Neuronal stem cell (in vitro differentiated cells): ENCODE data around the gene UNKL.

ENCODE experiments used
- DNase-seq: peaks from one replicate; pipeline ENCODE4 v3.0.0-alpha.2; 2013; ENCODE audit warnings: low spot score
- H2AFZ ChIP-seq: one replicate; pipeline ENCODE4 v1.6.1; 2013; ENCODE audit warnings: mild to moderate bottlenecking, low read length, inconsistent platforms
- H2AK5ac ChIP-seq: 2 replicates; pipeline ENCODE4 v1.6.1; 2013; ENCODE audit warnings: low read depth, mild to moderate bottlenecking, inconsistent platforms, low read length, moderate library complexity, mixed read lengths
- H2BK120ac ChIP-seq: 2 replicates; pipeline ENCODE4 v1.6.1; 2013; ENCODE audit warnings: low read depth, mild to moderate bottlenecking, inconsistent platforms, low read length, moderate library complexity, mixed read lengths
- H2BK12ac ChIP-seq: one replicate; pipeline ENCODE4 v1.6.1; 2013; ENCODE audit warnings: low read length, inconsistent platforms
- H2BK15ac ChIP-seq: 2 replicates; pipeline ENCODE4 v1.6.1; 2013; ENCODE audit warnings: mild to moderate bottlenecking, low read length, inconsistent platforms, mixed read lengths
- H2BK5ac ChIP-seq: one replicate; pipeline ENCODE4 v1.6.1; 2013; ENCODE audit warnings: inconsistent platforms, mild to moderate bottlenecking, low read length, moderate library complexity
- H3K14ac ChIP-seq: one replicate; pipeline ENCODE4 v1.6.1; 2013; ENCODE audit warnings: low read length, inconsistent platforms
- H3K18ac ChIP-seq: 2 replicates; pipeline ENCODE4 v1.6.1; 2013; ENCODE audit warnings: low read length, inconsistent platforms
- H3K23ac ChIP-seq: 2 replicates; pipeline ENCODE4 v1.6.1; 2013; ENCODE audit warnings: low read depth, mild to moderate bottlenecking, mixed read lengths, low read length, inconsistent platforms; ENCODE audit not compliant: poor library complexity
- H3K27ac ChIP-seq: replicated peaks from 3 replicates; pipeline ENCODE4 v1.5.1; 2013; ENCODE audit warnings: low read length, inconsistent platforms
- H3K27me3 ChIP-seq, 3 experiments: 2 replicates each; pipeline ENCODE4 v1.6.1; 2013; ENCODE audit warnings: low read length in 3 of 3, mild to moderate bottlenecking in 2 of 3, inconsistent platforms in 1 of 3, low read depth in 1 of 3, mixed read lengths in 1 of 3, moderate library complexity in 1 of 3; ENCODE audit not compliant: control insufficient read depth in 3 of 3, insufficient read depth in 3 of 3
- H3K36me3 ChIP-seq, 2 donors: replicated peaks in 1 of 2; 2 replicates each; pipeline ENCODE4 v1.6.1; 2013; ENCODE audit warnings: low read length in 2 of 2; ENCODE audit not compliant: control insufficient read depth in 2 of 2, insufficient read depth in 2 of 2
- H3K4ac ChIP-seq: 2 replicates; pipeline ENCODE4 v1.6.1; 2013; ENCODE audit warnings: inconsistent platforms, mild to moderate bottlenecking, low read length, moderate library complexity
- H3K4me1 ChIP-seq, 2 donors: 1 replicate in 1 of 2; 2 replicates in 1 of 2; pipeline ENCODE4 v1.6.1; 2013; ENCODE audit warnings: low read length in 2 of 2, low read depth in 1 of 2; ENCODE audit not compliant: control insufficient read depth in 2 of 2, insufficient read depth in 1 of 2
- H3K4me2 ChIP-seq: one replicate; pipeline ENCODE4 v1.6.1; 2013; ENCODE audit warnings: mild to moderate bottlenecking, low read length, inconsistent platforms; ENCODE audit not compliant: insufficient read depth, poor library complexity, severe bottlenecking
- H3K4me3 ChIP-seq, 2 donors: 2 replicates each; pipeline ENCODE4 v1.5.1; 2013; ENCODE audit warnings: low read length in 2 of 2, mild to moderate bottlenecking in 2 of 2, inconsistent platforms in 1 of 2, moderate library complexity in 1 of 2
- H3K79me1 ChIP-seq: one replicate; pipeline ENCODE4 v1.6.1; 2013; ENCODE audit warnings: low read depth, mild to moderate bottlenecking, inconsistent platforms, low read length, moderate library complexity
- H3K9ac ChIP-seq: one replicate; pipeline ENCODE4 v1.6.1; 2013; ENCODE audit warnings: mild to moderate bottlenecking, low read depth, low read length, inconsistent platforms; ENCODE audit not compliant: poor library complexity
- H3K9me3 ChIP-seq, 2 donors: replicated peaks in 1 of 2; 2 replicates each; pipeline versions ENCODE3 to v1.6.1; 2013; ENCODE audit warnings: low read length in 2 of 2, mild to moderate bottlenecking in 2 of 2, inconsistent platforms in 1 of 2, low read depth in 1 of 2, mixed read lengths in 1 of 2, moderate library complexity in 1 of 2; ENCODE audit not compliant: control insufficient read depth in 2 of 2, insufficient read depth in 1 of 2
- H4K8ac ChIP-seq: one replicate; pipeline ENCODE4 v1.6.1; 2013; ENCODE audit warnings: low read depth, mild to moderate bottlenecking, inconsistent platforms, low read length, moderate library complexity
- H4K91ac ChIP-seq: one replicate; pipeline ENCODE4 v1.6.1; 2013; ENCODE audit warnings: low read length, low read depth, mild to moderate bottlenecking, inconsistent platforms; ENCODE audit not compliant: poor library complexity
- WGBS, 2 donors: extraction: QIAGEN DNeasy Blood & Tissue Kit; methylation state at CpG; one replicate each; pipeline ENCODE4 v1.1.7; 2013; ENCODE audit warnings: missing lambda C conversion rate in 2 of 2, mixed read lengths in 1 of 2; ENCODE audit not compliant: insufficient read length in 2 of 2, insufficient replicate concordance in 1 of 2; ENCODE audit errors: extremely low coverage in 2 of 2; 5-methylcytosine and 5-hydroxymethylcytosine counted together

Gene UNKL

DNA sequence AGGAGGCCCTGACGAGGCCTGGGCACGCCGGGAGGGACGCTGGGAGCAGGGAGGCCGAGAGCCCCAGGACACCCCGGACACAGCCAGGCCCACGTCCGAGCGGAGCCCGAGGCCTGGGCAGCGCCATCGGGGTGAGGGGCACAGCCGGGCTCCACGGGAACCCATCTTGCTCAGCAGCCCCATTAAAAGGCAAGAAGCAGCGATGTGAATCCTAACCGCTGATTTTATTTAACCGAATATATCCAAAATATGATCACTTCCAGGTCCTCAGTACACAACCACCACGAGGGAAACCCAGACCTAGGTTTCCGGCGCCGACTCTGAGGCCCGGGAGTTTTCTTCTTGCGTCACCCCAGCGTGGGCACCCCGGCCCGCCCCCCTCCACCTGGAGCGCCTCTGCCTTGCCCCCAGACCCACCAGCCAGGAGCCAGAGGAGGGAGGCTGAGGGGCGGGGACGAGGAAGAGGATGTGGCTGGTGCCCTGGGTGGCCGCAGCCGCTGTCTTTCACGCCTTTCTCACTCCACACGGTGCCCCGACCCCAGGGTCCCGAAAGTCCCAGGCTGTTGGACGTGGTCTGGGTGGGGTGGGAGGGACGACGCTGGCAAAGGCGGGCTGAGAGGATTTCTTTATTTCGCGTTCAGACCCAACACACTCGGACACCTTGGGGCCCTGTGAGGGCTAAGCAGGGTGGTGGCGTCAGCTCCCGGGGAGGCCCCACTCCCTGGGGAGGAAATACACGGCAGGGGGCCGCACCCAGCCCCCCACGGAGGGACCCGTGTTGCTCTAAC is 30.4 kb upstream of the UNKL start:
- no peak overlapping the region for H3K4me3 ChIP-seq
- H3K27ac ChIP-seq: no peak overlapping the region
- H2BK120ac ChIP-seq: no peak overlapping the region
- no peak overlapping the region for H3K4ac ChIP-seq
- no peaks in the 10 kb centered on the region for H3K27me3 ChIP-seq
- no peak overlapping the region for H3K18ac ChIP-seq
- no peaks in the 10 kb centered on the region for H3K4me1 ChIP-seq
- H3K36me3 ChIP-seq: peaks cover 6 to 33% of the 10 kb centered on the region in 2 donors
- no peak overlapping the region for H4K8ac ChIP-seq
- H2BK12ac ChIP-seq: no peak overlapping the region
- no peak overlapping the region for H4K91ac ChIP-seq
- no peaks in the 10 kb centered on the region for H3K9me3 ChIP-seq
- WGBS, 2 donors: no CpG with 5 or more reads among the region's 48 CpGs
- H3K9ac ChIP-seq: no peak overlapping the region
- no peak overlapping the region for H2BK15ac ChIP-seq
- no peak overlapping the region for H2AFZ ChIP-seq
- no peak overlapping the region for H3K4me2 ChIP-seq
- peak overlapping the region; percentile 37 for H2AK5ac ChIP-seq
- no peak overlapping the region for H3K23ac ChIP-seq
- H3K14ac ChIP-seq: no peak overlapping the region
- peaks cover 3% of the 10 kb centered on the region for H3K79me1 ChIP-seq
- no peak overlapping the region for H2BK5ac ChIP-seq
- no peak for DNase-seq

DNA sequence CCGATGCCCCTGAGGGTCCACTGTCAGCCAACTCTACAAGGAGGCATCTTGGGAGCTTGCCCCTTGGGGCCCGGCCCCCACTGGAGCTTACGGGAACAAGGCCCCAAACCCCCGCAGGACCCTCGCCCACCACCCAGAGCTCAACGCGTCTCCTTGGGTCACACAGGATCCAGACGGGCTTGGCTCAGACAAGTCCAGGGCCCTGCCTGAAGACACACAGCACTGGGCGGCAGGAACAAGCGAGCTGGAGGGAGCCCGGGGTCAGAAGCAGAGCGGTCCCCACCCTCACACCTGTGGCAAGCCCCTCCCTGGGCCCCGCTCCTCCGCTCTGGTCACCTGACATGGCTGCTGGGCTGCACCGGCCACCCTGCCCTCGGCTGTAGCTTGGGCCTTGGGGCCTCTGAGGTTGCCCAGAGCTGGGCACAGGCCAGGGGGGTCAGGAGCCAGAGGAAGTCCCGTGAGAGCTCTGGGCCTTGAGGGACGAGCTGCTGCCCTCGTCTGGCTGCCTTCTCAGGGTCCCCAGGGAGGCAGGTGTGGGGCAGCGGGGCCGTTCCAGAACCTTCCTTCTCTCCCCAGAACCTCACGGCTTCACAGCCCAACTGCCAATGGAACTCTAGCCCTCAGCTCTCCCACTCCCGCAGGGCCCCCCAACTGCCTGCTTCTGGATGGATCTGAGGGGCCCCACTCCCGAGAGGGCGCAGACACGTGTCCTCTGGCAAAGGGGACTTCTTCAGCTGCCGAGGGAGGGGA is 29.7 kb upstream of the UNKL start, which contains the start of gene CCDC154:
Gene CCDC154 (minus strand): TSS at position 577 of the 750 bp plus-strand sequence. CDS start 234 bp downstream, at position 343.
- no peak within 1 kb of the TSS for H2BK15ac ChIP-seq
- H3K36me3 ChIP-seq: peaks cover 3 to 26% of the 10 kb centered on the region in 2 donors
- no peaks in the 10 kb centered on the region for H3K9me3 ChIP-seq
- H4K8ac ChIP-seq: no peak within 1 kb of the TSS
- H3K27ac ChIP-seq: no peak within 1 kb of the TSS
- peak within 1 kb of the TSS; percentile 82 for H2BK5ac ChIP-seq
- no peak within 1 kb of the TSS for H2AFZ ChIP-seq
- peak within 1 kb of the TSS; percentile 27 for H3K18ac ChIP-seq
- H4K91ac ChIP-seq: no peak within 1 kb of the TSS
- peaks cover 3% of the 10 kb centered on the region for H3K79me1 ChIP-seq
- WGBS, 2 donors: no CpG with 5 or more reads among the region's 27 CpGs
- no peak within 1 kb of the TSS for H3K4me2 ChIP-seq
- H3K23ac ChIP-seq: no peak within 1 kb of the TSS
- peak within 1 kb of the TSS; percentile 37 for H2AK5ac ChIP-seq
- H3K4ac ChIP-seq: no peak within 1 kb of the TSS
- no peak within 1 kb of the TSS for H3K4me3 ChIP-seq
- no peak within 1 kb of the TSS for H3K9ac ChIP-seq
- H3K14ac ChIP-seq: no peak within 1 kb of the TSS
- DNase-seq: no peak
- no peak within 1 kb of the TSS for H2BK120ac ChIP-seq
- no peak within 1 kb of the TSS for H2BK12ac ChIP-seq
- no peaks in the 10 kb centered on the region for H3K4me1 ChIP-seq
- H3K27me3 ChIP-seq: no peaks in the 10 kb centered on the region

DNA sequence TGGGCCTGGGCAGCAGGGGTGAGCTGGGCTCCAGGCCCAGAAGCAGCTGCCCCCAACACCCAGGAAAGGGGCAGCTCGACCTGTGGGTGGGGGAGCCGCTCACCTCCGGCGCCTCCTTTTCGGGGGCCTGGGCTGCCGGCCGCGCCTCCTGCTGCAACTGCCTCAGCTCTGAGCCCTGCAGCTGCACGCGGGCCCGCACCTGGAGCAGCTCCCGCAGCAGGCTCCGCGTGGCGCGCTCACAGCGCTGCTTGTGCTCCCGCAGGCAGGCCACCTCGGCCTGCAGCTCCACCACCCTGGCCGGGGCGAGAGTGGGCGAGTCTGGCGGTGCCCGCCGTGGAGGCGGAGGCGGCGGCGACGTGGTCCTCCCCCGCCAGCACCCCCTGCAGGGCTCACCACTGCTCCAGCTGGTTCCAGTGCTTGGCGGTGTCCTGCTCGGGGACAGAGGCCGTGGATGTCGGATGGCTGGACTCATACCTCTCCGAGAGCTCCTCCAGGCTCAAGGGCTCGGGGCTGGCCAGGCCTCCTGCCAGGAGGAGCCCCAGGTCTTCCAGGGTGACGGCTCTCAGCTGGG is 29.0 kb upstream of the UNKL start:
- Histone ChIP-seq H2BK12ac (no peak overlapping the region), H3K79me1 (peaks cover 3% of the 10 kb centered on the region), H3K4me3 (no peak overlapping the region), H2AK5ac (peak overlapping the region; percentile 46), H3K18ac (peak overlapping the region; percentile 27), H2BK15ac (no peak overlapping the region), H3K9ac (no peak overlapping the region), H3K36me3 (peaks cover 3 to 20% of the 10 kb centered on the region in 2 donors), H2BK120ac (no peak overlapping the region), H4K91ac (no peak overlapping the region), H4K8ac (no peak overlapping the region), H2AFZ (no peak overlapping the region), H3K4me1 (no peaks in the 10 kb centered on the region), H3K27ac (no peak overlapping the region), H3K9me3 (no peaks in the 10 kb centered on the region), H3K4me2 (no peak overlapping the region), H3K14ac (no peak overlapping the region), H2BK5ac (peak overlapping the region; percentile 82), H3K27me3 (no peaks in the 10 kb centered on the region), H3K4ac (no peak overlapping the region), H3K23ac (no peak overlapping the region)
- DNase-seq: no peak
- WGBS, 2 donors: no CpG with 5 or more reads among the region's 38 CpGs

DNA sequence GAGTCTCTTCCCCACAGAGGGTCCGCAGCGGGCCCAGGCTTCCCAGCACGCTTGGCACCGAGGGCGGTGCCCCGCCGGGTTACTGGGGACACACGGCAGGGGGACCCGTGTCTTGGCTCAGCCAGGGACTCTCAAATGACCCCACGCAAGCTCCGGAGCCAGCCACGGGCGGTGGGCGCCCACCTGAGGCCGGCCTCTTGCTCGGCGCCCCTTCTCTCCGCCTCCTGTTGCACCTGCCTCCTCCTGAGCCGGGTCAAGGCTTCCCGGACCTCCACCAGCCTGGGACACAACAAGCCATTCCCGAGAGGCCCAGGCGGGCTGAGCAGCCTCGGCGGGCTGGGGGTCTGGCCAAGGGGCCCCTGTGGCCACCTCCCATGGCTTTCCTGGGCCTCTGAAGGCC is 28.2 kb upstream of the UNKL start:
- no peak for DNase-seq
- Histone ChIP-seq H3K18ac (no peak overlapping the region), H3K36me3 (peaks cover 0 to 12% of the 10 kb centered on the region in 2 donors), H3K23ac (no peak overlapping the region), H4K91ac (no peak overlapping the region), H2BK120ac (no peak overlapping the region), H3K27ac (no peak overlapping the region), H2BK12ac (peak overlapping the region; percentile 0), H2BK5ac (peak overlapping the region; percentile 82), H2BK15ac (peak overlapping the region; percentile 75), H3K14ac (no peak overlapping the region), H3K79me1 (no peaks in the 10 kb centered on the region), H2AFZ (no peak overlapping the region), H3K4me1 (no peaks in the 10 kb centered on the region), H3K4me3 (no peak overlapping the region), H3K9me3 (no peaks in the 10 kb centered on the region), H3K27me3 (no peaks in the 10 kb centered on the region), H3K4me2 (no peak overlapping the region), H2AK5ac (peak overlapping the region; percentile 46), H4K8ac (no peak overlapping the region), H3K9ac (no peak overlapping the region), H3K4ac (no peak overlapping the region)
- no CpG with 5 or more reads among the region's 24 CpGs for WGBS, 2 donors
